Measurements from ENCODE around the gene LPP.

The LPP gene

DNA sequence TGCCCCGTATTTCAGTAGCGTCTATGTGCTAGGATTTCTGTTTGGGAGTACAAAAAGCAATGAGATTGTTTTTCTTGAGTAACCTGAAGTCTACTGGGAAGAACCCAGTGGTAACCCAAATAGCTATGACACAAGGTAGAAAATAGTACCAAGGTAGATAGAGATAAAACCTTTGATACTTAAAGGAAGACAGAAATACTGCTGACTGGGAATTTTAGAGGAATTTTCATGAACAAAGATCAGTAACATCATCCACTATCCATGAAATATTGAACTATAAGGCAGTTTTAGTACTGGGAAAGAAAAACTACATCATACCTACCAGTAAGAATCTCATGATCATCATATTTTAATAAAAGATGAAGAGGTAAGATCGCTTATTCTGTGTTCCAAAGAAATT lies 489.8 kb downstream of the LPP start:
- DNase-seq (ENCODE audit: low read depth): no peak

DNA sequence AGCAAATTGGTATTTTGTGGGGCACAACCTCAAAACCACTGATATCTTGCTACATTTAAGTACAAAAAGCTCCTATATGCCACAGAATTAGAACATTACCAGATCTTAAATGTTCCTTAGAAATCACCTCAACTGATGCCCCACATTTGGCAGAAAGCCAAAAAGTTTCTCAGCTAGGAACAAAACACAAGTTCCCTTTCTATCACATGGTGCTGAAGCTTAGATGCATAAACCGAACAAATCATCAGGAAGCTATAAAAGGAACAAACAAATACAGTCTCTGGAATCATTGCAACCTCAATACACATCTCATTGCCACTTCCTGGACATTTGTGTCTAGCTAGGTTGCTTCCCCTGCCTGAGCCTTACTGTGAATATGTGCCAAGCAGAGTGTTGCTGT lies 492.6 kb downstream of the LPP start:
- no peak for DNase-seq (ENCODE audit: low read depth)

GRCh38 chr3:188647237-188647636 lies 493.3 kb downstream of the LPP start:
- no peak for DNase-seq (ENCODE audit: low read depth)

GRCh38 chr3:188649521-188649920 lies 495.6 kb downstream of the LPP start:
- DNase-seq (ENCODE audit: low read depth): peak; percentile 33

- peak; percentile 75 for DNase-seq (ENCODE audit: low read depth)
These were observed 502.4 kb downstream of the LPP start for GRCh38 chr3:188656196-188656982.

DNA sequence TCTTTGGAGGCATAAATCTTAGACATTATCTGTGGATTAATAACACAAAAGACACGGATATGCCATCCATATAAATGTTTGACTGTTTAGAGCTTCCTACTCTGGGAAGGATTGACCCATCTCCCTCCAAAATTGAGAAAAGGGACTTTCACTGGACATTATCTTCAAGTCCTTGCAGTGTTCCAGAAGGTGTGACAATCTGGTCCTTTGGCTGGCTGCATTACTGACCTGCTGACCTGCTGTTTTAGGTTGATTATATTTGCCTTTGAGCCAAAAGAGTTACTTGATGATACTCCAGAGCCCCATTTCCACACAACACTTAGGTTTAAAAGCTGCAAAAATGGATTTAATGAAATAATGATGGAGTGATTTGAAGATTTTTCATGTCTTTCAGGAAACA lies 504.6 kb downstream of the LPP start:
- DNase-seq (ENCODE audit: low read depth): no peak

DNA sequence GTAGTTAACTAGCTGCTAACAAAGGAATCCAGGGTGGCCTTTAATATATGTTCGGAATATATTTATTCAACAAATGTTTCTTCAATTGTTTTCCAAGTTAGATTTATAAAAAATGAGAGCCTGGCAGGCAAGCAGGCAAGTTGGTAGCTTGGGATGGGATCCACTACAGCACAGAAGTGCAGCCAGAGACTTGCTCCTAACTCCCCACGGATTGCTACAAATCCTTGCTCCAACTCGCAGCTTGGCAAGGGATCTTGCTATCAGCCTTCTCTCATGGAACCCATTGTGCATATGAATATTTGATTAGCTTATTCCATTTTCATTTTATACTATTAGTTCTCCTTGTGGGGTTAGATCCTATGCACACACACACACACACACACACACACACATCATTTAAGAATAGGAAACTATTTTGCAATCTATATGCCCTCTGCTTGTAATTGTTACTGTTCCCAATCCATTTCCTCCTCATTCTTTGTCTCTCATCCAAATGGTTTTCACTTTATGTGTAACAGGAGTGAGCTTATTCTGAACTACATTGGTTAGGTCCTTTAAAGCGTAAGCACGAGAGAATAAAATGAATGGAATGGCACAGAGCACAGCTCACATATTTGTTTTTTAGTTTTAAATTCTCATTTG lies 505.6 kb downstream of the LPP start:
- no peak for DNase-seq (ENCODE audit: low read depth)

- DNase-seq (ENCODE audit: low read depth): no peak
These were observed 506.5 kb downstream of the LPP start for GRCh38 chr3:188660415-188660814.

DNA sequence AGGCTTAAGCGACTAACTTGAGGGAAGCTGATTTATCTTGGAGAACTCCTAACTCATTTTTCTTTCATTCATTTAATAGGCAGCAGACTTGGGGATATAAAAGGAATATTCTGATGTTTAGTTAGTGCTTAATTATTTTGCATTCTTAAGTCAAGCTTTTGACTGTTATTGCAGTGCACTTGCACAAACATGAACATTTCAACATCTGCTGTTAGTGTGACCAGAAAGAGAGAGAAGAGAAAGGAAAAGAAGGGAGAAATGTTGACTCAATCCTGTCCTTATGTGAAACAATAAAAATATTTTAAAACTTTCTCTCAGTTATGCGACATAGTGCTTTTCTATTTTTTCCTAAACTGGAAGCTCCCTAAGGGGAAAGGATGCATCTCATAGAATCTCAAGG lies 507.8 kb downstream of the LPP start:
- no peak for DNase-seq (ENCODE audit: low read depth)

GRCh38 chr3:188662214-188662613 lies 508.3 kb downstream of the LPP start:
- no peak for DNase-seq (ENCODE audit: low read depth)

GRCh38 chr3:188662795-188663194 lies 508.8 kb downstream of the LPP start:
- no peak for DNase-seq (ENCODE audit: low read depth)

DNA sequence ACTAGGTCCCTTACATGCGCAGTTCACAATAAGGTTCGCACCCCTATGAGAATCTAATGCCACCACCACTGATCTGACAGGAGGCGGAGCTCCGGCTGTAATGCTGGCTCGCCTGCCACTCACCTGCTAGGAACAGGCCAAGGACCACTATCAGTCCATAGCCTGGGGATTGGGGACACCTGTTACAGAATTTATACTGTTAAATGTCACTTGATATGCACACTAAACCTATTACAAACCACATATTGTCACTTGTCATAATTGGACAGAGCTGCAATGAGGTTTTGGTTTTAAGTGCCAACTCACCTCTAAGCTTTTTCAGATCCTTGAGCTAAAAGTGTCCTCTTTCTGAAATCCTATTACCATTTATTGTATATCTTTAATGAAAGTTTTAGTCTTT lies 509.9 kb downstream of the LPP start:
- no peak for DNase-seq (ENCODE audit: low read depth)

GRCh38 chr3:188664795-188665194 lies 510.8 kb downstream of the LPP start:
- DNase-seq (ENCODE audit: low read depth): no peak

- DNase-seq (ENCODE audit: low read depth): no peak
These were observed 514.0 kb downstream of the LPP start for GRCh38 chr3:188667926-188668325.

DNA sequence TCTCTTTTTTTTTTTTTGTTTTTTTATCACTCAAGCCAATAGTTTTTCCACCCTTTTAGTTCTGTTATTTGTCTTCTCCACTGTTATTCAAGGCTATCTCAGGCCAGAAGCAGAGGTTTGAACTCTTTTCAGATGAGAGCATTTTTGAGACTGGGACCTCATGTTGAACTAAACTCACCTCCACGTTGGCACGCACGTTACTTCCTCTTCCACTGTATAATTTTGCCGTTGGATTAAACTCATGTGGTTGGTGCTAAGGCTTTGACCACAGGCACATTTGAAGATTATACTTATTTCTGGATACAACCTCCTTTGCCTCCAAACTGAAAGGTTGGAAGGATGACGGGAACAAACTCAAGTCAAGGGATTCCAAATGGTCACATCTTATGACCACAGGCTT lies 516.5 kb downstream of the LPP start:
- DNase-seq (ENCODE audit: low read depth): no peak

DNA sequence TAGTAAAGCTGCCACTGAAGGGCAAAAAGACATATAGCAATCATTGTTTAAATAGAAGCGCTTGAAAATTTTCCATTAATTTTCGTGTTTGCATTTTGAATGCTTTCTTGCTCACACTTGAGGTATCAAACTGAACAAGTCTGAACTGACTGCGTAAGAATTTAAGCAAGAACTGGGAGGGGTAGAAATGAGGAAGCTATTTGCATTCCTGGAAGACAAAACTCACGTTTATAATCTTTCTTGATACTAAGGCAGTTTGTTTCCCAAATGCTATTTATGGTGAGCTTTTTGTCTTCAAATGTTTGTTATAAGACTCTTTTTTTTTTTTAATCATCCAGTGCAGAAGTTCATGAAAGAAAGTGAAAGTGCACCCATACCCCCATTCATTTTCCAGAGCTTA lies 518.0 kb downstream of the LPP start:
- no peak for DNase-seq (ENCODE audit: low read depth)

- no peak for DNase-seq (ENCODE audit: low read depth)
These were observed 518.9 kb downstream of the LPP start for GRCh38 chr3:188672840-188673239.

DNA sequence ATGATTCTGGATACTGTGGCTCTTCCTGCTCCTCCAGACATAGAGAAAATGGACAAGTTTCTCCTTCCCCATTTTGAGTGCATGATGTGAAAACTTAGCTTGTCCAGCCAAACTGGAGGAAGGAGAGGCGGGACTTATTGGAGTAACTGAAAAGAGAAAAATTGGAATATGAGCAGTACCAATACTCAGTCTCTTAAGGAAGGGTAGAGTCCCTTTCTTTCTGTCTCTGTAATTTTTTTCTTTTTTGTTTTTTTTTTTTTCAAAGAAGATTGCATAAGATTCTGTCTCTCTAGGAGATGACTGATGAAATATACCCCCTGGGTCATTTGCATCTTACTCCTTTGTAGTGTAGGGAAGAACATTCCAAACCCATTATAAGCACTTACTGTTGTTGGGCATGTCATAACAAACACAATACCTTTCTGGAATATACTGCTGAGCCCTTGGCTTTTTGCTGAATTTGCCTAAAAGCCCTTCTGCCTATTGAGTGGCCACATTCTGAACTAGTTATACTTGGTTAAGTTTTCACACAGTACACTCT lies 519.8 kb downstream of the LPP start:
- DNase-seq (ENCODE audit: low read depth): peak; percentile 56

DNA sequence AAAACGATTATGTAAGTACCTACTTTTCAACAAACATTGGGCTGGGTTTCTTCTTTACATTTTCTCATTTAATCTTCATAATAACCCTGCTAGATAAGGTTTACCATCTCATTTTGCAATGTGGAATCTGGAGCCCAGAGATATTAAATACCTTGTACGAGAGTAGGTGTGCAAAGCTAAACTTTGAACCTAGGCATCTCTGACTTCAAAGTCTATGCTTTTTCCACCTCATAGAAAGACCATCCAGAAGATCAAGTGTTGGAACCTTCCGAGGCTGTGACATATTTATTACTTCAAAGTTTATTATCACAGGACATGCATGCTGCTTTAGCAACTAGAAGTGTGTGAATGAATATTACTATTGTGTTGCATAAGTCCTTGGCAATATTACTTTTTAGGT lies 520.6 kb downstream of the LPP start:
- no peak for DNase-seq (ENCODE audit: low read depth)

GRCh38 chr3:188677344-188677743 lies 523.4 kb downstream of the LPP start:
- no peak for DNase-seq (ENCODE audit: low read depth)

- DNase-seq (ENCODE audit: low read depth): no peak
These were observed 526.2 kb downstream of the LPP start for GRCh38 chr3:188680189-188680588.

DNA sequence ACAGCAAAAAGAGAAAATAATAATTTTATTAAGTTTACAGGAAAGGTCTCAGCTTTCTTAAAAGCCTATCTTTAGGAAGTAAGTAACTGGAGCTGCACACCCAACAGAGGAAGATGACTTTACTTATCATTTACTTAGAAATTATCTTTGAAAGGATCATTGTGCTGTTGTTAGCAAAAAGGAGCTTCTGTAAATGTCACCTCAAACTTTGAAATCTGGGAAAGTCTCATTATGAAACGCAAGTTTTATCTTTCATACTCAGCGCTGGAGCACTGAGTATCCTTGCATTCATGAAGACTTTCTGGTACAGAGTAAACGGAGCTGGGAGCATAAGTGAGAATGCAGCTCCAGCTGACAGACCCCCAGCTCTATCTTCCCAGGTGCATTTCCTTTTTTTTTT lies 526.6 kb downstream of the LPP start:
- no peak for DNase-seq (ENCODE audit: low read depth)

- no peak for DNase-seq (ENCODE audit: low read depth)
These were observed 528.4 kb downstream of the LPP start for GRCh38 chr3:188682316-188682715.
